Stimulated activated CD8-positive, alpha-beta memory T cell treated with anti-CD3 and anti-CD28 coated beads, Interleukin-12 subunit alpha, Interleukin-12 subunit beta, amount 100 ng/mL, for 4 hours (primary cell): ENCODE measurements around the gene DOCK10.

Experiments used
- DNase-seq: peaks from one replicate; pipeline ENCODE4 v3.0.0-alpha.2; 2020; ENCODE audit warnings: low read depth

The DOCK10 gene

DNA sequence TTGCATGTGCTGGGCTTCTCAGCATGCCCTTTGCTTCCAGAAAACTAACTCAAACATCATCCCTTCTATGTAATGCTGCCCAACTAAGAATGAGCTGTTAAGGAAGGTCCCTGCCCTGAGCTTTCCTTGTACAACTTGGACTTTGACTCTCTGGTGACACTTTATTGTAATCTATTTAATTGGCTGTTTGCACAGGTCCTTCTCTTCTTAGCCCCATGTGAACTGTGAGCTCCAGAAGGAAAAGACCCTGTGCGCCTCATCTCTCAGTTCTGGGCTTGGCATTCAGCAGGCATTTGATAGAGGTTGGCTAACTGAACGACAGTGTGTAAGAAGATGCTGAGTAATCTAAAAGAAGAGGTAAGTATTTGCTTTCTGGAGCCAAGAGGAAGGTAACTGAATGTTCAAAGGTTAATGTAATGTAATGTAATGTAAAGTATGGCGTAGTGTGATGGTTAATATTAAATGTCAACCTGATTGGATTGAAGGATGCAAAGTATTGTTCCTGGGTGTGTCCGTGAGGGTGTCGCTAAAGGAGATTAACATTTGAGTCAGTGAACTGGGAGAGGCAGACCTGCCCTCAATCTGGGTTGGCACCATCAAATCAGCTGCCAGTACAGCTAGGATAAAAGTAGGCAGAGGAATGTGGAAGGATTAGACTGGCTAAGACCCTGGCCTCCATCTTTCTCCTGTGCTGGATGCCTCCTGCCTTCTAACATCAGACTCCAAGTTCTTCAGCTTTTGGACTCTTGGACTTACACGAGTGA, 265.3 kb downstream of the DOCK10 start:
- no peak for DNase-seq

GRCh38 chr2:224775647-224776046, 266.6 kb downstream of the DOCK10 start:
- no peak for DNase-seq

DNA sequence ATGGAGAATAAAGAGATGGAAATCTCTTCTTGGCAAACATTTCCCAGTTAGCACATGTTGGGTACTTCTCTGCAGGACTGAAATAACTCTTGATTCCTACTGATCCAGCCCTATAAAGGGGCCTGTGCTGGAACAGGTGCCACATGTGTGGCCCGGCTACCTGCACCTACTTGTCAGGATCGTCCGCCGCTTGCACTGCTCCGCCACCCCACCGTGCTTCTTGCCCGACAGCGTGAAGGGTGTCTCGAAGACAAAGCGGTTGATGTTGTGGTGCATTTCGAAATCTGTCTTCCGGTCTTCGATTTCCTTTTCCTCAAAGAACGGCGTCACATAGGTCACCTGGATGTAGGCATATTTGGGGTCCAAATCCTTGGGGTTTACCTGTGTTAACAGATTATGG, 267.5 kb downstream of the DOCK10 start:
- no peak for DNase-seq

DNA sequence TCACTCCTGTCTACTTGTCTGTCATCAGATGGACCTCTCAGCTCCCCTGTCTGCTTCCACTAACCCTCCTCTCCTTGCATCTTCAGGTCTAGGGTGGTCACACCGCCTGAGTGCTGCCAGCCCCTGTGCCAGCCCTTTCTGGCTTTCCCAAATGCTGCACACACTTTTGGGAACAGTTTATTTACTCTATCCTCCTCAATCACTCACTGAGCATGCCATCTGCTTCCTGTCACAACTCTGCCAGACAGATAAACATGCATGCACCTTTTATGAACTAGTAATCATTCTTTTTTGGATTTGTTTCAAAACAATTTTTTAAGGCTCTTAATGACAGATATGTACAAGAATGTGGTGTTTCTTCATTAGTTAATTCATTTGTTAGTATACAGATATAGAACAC, 269.8 kb downstream of the DOCK10 start:
- no peak for DNase-seq

DNA sequence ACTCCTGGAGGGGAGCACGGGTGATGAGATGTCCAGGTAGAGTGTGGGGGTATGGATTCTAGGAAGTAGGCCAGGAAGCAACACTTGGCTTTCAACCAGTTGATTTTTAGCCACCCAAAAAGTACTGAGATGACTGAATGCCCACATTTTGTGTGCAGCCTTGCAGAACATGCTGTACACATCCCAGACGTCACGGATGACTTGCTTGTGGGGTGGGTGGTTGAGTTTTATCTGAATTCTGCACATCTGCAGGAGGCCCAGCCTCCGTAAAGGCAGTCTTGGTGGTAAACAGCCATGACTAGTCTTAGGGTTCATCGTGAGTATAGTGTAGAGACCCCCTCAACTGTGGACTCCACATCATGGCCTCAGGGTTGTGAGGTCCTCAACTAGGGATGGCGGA, 272.8 kb downstream of the DOCK10 start:
- DNase-seq: no peak

DNA sequence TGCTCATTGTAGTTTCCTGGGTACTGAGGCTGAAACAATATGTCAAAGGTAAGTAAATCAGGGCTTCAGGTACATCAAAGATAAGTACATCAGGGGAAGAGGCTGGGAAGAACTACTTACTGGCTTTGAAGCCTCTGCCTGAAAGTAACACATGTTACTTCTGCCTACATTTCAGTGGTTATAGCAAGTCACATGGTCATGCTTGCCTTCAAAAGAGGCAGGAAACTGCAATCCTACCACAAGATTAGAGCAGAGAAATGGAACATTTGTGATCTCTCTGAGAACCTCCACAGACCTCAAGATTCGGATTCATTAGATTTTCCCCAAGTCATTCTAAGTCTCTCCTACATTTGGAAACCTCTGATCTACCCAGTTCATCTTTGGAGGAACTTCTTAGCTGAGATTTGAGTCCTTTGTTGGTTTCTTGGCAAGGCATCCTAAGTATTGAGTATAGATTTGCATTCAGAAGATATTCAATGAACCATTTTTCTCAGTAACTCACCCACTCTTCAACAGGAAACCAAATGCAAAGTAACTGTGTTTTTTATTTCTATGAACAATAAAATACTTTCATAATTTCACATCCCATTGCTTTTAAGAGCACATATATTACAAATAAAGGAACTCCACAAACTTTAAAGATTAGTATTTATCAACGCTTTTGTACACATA, 277.6 kb downstream of the DOCK10 start:
- DNase-seq: no peak

DNA sequence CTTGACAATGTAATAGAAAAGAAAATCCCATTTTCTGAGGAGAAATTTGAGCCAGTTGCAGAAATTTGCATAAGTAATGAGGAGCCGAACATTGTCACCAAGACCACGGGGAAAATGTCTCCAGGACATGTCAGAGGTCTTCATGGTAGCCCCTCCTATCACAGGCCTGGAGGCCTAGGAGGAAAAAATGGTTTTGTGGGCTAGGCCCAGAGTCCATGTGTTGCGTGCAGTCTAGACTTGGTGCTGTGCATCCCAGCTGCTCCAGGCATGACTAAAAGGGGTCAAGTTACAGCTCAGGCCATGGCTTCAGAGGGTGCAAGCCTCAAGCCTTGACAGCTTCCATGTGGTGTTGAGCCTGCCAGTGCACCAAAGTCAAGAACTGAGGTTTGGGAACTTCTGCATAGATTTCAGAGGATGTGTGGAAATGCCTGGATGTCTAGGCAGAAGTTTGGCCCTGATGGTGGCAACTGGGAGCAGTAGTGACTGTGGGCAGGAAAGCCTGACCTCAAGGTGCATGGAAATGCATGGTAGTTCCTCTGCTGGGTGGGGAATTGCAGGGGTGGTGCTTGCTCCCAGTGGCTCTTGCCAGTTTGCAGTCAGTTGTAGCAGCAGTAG, 284.2 kb downstream of the DOCK10 start:
- no peak for DNase-seq

- DNase-seq: no peak
Observed at GRCh38 chr2:224753743-224754540, 288.3 kb downstream of the DOCK10 start.

GRCh38 chr2:224751996-224752698, 290.1 kb downstream of the DOCK10 start:
- DNase-seq: no peak

GRCh38 chr2:224749136-224749535, 293.1 kb downstream of the DOCK10 start:
- DNase-seq: no peak

DNA sequence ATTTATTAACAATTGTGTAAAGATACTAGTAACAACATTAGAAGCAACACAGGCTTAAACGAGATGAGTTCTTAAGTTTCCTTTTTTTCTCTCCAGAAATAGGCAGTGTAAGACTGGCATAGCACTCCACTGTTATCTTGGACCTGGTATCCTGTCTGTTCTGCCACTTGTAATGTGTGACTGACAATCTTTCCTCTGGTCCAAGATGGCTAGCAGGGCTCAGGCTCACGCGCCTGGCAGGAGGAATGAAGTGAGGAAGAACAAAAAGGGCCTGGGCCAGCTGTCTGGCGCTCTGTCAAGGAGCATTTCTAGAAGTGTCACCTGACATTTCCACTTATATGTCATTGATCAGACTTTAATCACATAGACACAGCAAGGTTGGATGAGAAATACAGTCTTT, 294.5 kb downstream of the DOCK10 start:
- no peak for DNase-seq

GRCh38 chr2:224736227-224736626, 306.0 kb downstream of the DOCK10 start:
- DNase-seq: no peak

GRCh38 chr2:224734949-224735348, 307.3 kb downstream of the DOCK10 start:
- no peak for DNase-seq

GRCh38 chr2:224731665-224732064, 310.6 kb downstream of the DOCK10 start:
- DNase-seq: no peak

- DNase-seq: no peak
Observed at GRCh38 chr2:224729435-224729834, 312.8 kb downstream of the DOCK10 start.

DNA sequence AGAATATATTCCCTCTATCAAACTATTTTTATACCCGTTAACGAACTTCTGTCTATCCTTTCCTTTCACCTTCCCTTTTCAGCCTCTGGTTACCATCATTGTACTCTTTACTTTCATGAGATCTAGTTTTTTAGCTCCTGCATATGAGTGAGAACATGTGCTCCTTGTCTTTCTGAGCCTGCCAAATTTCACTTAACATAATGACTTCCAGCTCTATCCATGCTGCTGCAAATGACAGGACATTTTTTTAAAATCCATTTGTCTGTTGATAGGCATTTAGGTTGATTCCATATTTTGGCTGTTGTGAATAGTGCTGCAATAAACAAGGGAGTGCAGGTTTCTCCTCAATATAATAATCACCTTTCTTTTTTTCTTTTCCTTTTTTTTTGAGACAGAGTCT, 317.9 kb downstream of the DOCK10 start:
- no peak for DNase-seq

GRCh38 chr2:224723586-224724217, 318.6 kb downstream of the DOCK10 start:
- DNase-seq: no peak

- no peak for DNase-seq
Observed at GRCh38 chr2:224722770-224723169, 319.5 kb downstream of the DOCK10 start.

DNA sequence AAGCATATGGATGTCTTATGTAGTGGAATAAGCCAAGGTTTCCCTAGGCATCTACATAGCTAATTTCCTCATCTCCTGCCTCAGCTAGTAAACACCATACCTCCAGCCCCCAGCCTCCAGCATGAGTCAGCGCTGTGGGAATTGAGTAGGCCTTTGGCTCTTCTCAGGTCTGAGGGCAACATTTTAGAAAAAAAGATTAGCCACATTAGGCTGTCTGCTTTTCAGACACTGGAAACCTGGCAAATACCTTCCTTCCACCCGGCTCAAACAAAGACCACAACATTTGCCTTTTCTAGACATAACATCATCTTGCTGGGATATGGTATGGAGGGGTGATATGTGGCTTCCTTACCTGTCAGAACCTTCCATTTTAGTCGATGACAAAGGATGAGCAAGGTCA, 320.0 kb downstream of the DOCK10 start:
- DNase-seq: no peak

DNA sequence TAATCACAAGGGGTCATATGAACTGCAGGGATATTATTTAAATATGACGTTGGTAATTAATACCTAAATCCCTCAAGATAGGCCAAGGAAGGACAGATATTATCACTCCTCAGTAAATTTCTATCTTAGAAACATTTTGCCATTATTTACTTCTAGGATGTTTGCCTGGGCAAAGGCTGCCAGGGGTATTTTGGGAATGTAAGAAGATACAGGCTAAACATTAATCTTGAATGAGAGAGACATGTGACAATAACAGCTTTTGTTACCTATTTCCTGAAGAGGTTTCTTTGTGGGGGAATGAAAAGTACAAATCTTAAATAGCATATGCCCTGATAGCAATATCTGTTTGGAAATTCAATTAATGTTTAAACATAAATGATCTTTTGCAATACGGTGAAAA, 325.3 kb downstream of the DOCK10 start:
- no peak for DNase-seq

- no peak for DNase-seq
Observed at GRCh38 chr2:224716201-224716600, 326.1 kb downstream of the DOCK10 start, which contains the start of gene CCDC195. TSS of gene CCDC195 (minus strand) at chr2:224716365. CDS start at chr2:224716365, 0 bp downstream.
